B cell (primary cell): ENCODE measurements around the gene SDF2.

Experiments used
- CTCF ChIP-seq: fragments of 200-600 bp; IDR thresholded peaks from one replicate; pipeline ENCODE4 v1.8.0; 2022; ENCODE audit warnings: antibody characterized with exemption, mild to moderate bottlenecking
- EZH2 ChIP-seq: IDR thresholded peaks from 2 replicates; pipeline ENCODE4 v1.6.1; 2012; ENCODE audit warnings: borderline replicate concordance, low read depth, mild to moderate bottlenecking, moderate library complexity, low read length; ENCODE audit not compliant: insufficient read depth, poor library complexity, severe bottlenecking

GRCh38 chr17:28688481-28688880 lies 26.8 kb upstream of the SDF2 start:
- TF ChIP-seq CTCF (no peak), EZH2 (no peak)
